Bronchial epithelial cell (primary cell): Measurements from ENCODE around the gene DPP4. TPM values are rescaled to one million over a fixed set of nuclear protein-coding genes. Genes with fewer than 3 reads are reported as not detected.

Source experiments
- DNase-seq: peaks from one replicate; pipeline ENCODE4 v3.0.0-alpha.2; 2010; ENCODE audit warnings: low read depth
- FAIRE-seq: peaks from 2 replicates; lab custom pipeline; 2011; peaks lifted over from hg19 to GRCh38; lab: Jason Lieb, UNC
- H3K27me3 ChIP-seq: 2 replicates; pipeline ENCODE4 v1.5.1; 2011; ENCODE audit warnings: low read length; ENCODE audit not compliant: control insufficient read depth, insufficient read depth
- H3K36me3 ChIP-seq: 2 replicates; pipeline ENCODE4 v1.5.1; 2011; ENCODE audit warnings: low read length; ENCODE audit not compliant: control insufficient read depth, insufficient read depth
- H3K4me3 ChIP-seq: 2 replicates; pipeline ENCODE4 v1.5.1; 2011; ENCODE audit warnings: mild to moderate bottlenecking, low read depth, low read length, control low read depth
- total RNA-seq: library from RNA; depleted of rRNA; stranded (reverse); fragments of >200 nt; gene quantifications from 2 replicates; pipeline ENCODE4 v1.2.1, GENCODE V29; 2014
- TF ChIP-seq, protein P1 (sequence below): IDR thresholded peaks from 2 replicates; pipeline ENCODE4 v1.5.1; 2011; ENCODE audit warnings: mild to moderate bottlenecking, moderate library complexity, low read length, control low read depth, inconsistent platforms; ENCODE audit not compliant: insufficient read depth, severe bottlenecking

The DPP4 gene
- total RNA-seq, 1 donor from 2014 or later: 2.9 TPM

DNA sequence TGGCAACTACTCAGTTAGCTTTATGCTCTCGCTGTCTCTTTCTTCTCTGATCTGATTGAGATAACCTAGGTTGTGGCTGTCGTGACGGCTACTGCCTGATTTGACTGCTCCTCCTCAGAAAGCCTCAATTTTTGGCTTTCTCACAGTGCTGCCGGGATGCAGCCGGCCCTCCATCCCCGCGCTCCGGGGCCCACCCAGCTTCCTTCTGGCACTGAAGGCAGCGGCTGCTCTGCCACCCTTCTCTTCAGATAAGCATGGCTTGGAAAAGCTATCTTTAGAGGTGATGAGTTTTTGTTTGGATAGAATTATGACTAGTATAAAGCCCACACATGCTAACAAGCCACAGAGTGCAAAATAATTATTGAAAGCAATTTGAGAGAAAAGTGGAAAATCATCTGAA is 102.5 kb downstream of the DPP4 start:
- TF ChIP-seq, protein P1, sequence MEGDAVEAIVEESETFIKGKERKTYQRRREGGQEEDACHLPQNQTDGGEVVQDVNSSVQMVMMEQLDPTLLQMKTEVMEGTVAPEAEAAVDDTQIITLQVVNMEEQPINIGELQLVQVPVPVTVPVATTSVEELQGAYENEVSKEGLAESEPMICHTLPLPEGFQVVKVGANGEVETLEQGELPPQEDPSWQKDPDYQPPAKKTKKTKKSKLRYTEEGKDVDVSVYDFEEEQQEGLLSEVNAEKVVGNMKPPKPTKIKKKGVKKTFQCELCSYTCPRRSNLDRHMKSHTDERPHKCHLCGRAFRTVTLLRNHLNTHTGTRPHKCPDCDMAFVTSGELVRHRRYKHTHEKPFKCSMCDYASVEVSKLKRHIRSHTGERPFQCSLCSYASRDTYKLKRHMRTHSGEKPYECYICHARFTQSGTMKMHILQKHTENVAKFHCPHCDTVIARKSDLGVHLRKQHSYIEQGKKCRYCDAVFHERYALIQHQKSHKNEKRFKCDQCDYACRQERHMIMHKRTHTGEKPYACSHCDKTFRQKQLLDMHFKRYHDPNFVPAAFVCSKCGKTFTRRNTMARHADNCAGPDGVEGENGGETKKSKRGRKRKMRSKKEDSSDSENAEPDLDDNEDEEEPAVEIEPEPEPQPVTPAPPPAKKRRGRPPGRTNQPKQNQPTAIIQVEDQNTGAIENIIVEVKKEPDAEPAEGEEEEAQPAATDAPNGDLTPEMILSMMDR: no peak
- H3K36me3 ChIP-seq: no peaks in the 10 kb centered on the region
- H3K4me3 ChIP-seq: no peak overlapping the region
- no peaks in the 10 kb centered on the region for H3K27me3 ChIP-seq
- FAIRE-seq (no peak), DNase-seq (no peak)

DNA sequence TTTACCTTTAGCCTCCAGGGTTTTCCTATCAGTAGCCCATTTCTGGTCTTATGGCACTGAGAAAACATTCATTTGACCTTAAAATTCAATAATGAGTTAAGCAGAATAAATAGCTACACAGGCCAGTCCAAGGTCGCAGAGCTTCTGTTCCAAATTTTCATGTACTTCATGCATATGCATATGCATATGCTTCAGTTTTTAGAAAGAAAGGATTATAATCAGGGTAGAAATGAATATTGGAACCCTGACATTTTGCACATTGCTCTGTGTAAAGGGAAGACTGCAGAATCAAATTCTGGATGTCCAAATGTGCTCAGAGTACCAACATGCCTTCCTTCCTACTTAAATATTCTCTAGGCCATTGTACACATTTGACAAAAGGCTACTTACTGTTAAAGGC is 104.9 kb downstream of the DPP4 start:
- H3K27me3 ChIP-seq: no peaks in the 10 kb centered on the region
- no peaks in the 10 kb centered on the region for H3K36me3 ChIP-seq
- no peak overlapping the region for H3K4me3 ChIP-seq
- TF ChIP-seq, protein P1: no peak
- DNase-seq (no peak), FAIRE-seq (no peak)

DNA sequence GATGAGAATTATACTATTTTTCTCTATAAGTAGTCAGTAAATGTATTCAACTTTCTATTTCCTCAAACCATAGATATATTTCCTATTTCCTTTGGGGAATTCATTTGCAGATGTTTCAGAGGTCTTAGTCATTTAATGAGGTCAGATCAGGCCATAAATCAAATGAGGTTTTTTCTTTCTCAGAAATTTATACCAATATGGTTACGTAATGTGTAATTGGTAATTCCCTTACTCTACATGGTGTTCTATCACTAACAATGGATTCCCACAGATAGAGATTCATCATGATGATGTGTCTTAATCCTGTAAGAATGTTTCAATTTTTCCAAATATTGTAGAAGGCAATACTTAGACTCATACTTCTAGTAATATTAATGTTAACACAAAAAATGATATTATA is 108.0 kb downstream of the DPP4 start:
- DNase-seq (no peak), FAIRE-seq (no peak)
- Histone ChIP-seq H3K27me3 (no peaks in the 10 kb centered on the region), H3K4me3 (no peak overlapping the region), H3K36me3 (no peaks in the 10 kb centered on the region)
- TF ChIP-seq, protein P1: no peak

DNA sequence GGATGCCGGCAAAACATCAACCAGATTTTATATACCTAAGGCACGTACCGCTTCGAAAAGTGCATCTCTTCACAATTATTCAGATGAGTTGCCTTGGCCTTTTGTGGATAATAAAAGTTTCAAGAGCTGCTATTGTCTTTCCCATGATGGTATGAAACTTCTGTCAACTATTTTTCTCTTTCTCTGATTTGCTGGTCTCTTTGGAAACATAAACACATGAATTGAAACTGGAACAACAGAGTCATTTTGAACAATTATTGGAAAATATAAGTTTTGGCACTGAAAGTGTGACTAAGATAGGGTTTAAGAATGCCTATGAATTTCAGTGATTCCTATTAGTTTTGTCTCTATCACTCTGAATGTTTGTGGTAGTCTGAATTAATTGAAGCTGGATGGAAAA is 109.9 kb downstream of the DPP4 start:
- no peak for FAIRE-seq
- DNase-seq: no peak
- H3K27me3 ChIP-seq: no peaks in the 10 kb centered on the region
- no peaks in the 10 kb centered on the region for H3K36me3 ChIP-seq
- no peak overlapping the region for H3K4me3 ChIP-seq
- TF ChIP-seq, protein P1: no peak

DNA sequence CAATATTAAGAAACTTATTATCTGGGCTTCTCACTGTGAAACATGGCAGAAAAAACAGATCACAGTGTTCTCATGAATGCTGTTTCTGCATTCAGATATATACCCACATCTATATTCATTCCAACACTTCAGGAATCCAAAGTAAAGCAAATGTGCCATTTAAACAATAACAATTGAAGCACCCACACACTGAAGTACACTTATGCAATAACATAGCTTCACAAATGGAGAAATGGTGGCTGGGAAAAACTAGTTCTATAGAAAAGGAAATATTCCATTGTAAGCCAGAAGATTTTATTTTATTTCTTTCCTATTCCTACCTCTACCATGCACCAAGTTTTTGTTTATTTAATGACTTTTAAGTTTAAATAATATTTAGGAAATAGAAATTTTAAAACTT is 111.9 kb downstream of the DPP4 start:
- Histone ChIP-seq H3K4me3 (no peak overlapping the region), H3K36me3 (no peaks in the 10 kb centered on the region), H3K27me3 (no peaks in the 10 kb centered on the region)
- no peak for FAIRE-seq
- TF ChIP-seq, protein P1: no peak
- no peak for DNase-seq

DNA sequence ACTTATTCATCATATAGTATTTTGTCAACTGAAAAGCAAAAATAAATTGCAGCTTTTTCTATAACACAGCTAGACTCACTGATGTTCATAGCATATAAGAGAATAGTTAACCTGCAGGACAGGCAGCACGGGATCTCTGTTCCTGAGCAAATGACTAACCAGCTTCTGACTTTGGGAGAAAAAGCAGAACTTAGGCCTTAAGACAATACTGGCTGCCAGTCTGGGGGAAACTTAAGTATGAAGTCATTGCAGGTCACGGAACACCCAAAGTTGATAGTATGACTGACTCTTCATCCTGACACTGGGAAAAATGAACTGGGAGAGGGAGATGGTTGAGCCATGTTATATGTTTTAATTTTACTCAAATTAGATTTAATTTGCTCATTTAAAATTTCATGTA is 113.0 kb downstream of the DPP4 start:
- H3K36me3 ChIP-seq: no peaks in the 10 kb centered on the region
- no peaks in the 10 kb centered on the region for H3K27me3 ChIP-seq
- DNase-seq (no peak), FAIRE-seq (no peak)
- TF ChIP-seq, protein P1: no peak
- no peak overlapping the region for H3K4me3 ChIP-seq
